ENCODE measurements around the gene P2RX1.

GRCh38 chr17:3886776-3887175, 29.5 kb downstream of the P2RX1 start:
- TF ChIP-seq CTCF (IDR thresholded peaks at IDR 0.05; ENCODE audit: insufficient read depth, low read length, poor library complexity, severe bottlenecking), result no peak
- TF ChIP-seq EZH2phosphoT487 (conservative IDR thresholded peaks at IDR 0.05; ENCODE audit: low read length), result no peak
